Left ventricle myocardium superior (tissue), 1 donor: ENCODE measurements around the gene DOK5. TPM values are rescaled to one million over a fixed set of nuclear protein-coding genes. Genes with fewer than 3 reads are reported as not detected.
A peak's percentile ranks its signal among the peaks of the same experiment; 100 is the strongest.

Source experiments
- ATAC-seq: fragments of 200-7000 bp; cut with Tn5 transposase; one replicate; pipeline ENCODE4 v1.9.1; 2020; ENCODE audit warnings: mild to moderate bottlenecking, moderate library complexity
- DNase-seq: peaks from one replicate; pipeline ENCODE4 v3.0.0-alpha.2; 2020
- intact Hi-C: fragments of 100-400 bp; cut with micrococcal nuclease; formaldehyde crosslinking; loops from one replicate; pipeline ENCODE4 v1.11.0; 2022
- total RNA-seq: library from RNA; stranded (reverse); fragmentation: NEBNext Ultra II Directional; extraction: Animal tissue kit (Norgen Biotek cat#: 25700); gene quantifications from one replicate; pipeline ENCODE4 v1.2.1, GENCODE V29; 2021
- donor health status: DM: no; HTN: yes; CAD: no; lungs with severe emphysema.

DOK5 gene
- total RNA-seq, 1 donor from 2014 or later: 1.8 TPM

GRCh38 chr20:54661265-54661664, 185.9 kb downstream of the DOK5 start:
- intact Hi-C loops: no loop called here
- ATAC-seq (no peak), DNase-seq (no peak)

- ATAC-seq: no peak
- intact Hi-C loops: no loop called here
- no peak for DNase-seq
Observed at GRCh38 chr20:54661880-54662465, 186.6 kb downstream of the DOK5 start.

- no peak for DNase-seq
- intact Hi-C loops: no loop called here
- no peak for ATAC-seq
Observed at GRCh38 chr20:54665812-54666211, 190.4 kb downstream of the DOK5 start.

GRCh38 chr20:54668271-54669039, 193.1 kb downstream of the DOK5 start:
- intact Hi-C loops: no loop called here
- ATAC-seq: peak; percentile 51
- DNase-seq: no peak

- intact Hi-C loops: no loop called here
- ATAC-seq (no peak), DNase-seq (no peak)
Observed at GRCh38 chr20:54669040-54669363, 193.6 kb downstream of the DOK5 start.

- no peak for DNase-seq
- ATAC-seq: no peak
- intact Hi-C loops: no loop called here
Observed at GRCh38 chr20:54678253-54678652, 202.9 kb downstream of the DOK5 start.

- intact Hi-C loops: no loop called here
- no peak for ATAC-seq
Observed at GRCh38 chr20:54680439-54680838, 205.0 kb downstream of the DOK5 start.

GRCh38 chr20:54680872-54681619, 205.7 kb downstream of the DOK5 start:
- intact Hi-C loops: no loop called here
- ATAC-seq (no peak), DNase-seq (no peak)

More at GRCh38 chr20:54680439-54680838, 205.0 kb downstream of the DOK5 start:
- DNase-seq: no peak

GRCh38 chr20:54681869-54682268, 206.5 kb downstream of the DOK5 start:
- ATAC-seq: no peak
- intact Hi-C loops: no loop called here
- no peak for DNase-seq

- intact Hi-C loops: no loop called here
- no peak for DNase-seq
- no peak for ATAC-seq
Observed at GRCh38 chr20:54688476-54688875, 213.1 kb downstream of the DOK5 start.

GRCh38 chr20:54690323-54690722, 214.9 kb downstream of the DOK5 start:
- intact Hi-C loops: no loop called here
- DNase-seq (no peak), ATAC-seq (no peak)

- intact Hi-C loops: no loop called here
- ATAC-seq: no peak
- no peak for DNase-seq
Observed at GRCh38 chr20:54691327-54691726, 215.9 kb downstream of the DOK5 start.

- DNase-seq: no peak
- intact Hi-C loops: no loop called here
- no peak for ATAC-seq
Observed at GRCh38 chr20:54692168-54692887, 216.9 kb downstream of the DOK5 start.

GRCh38 chr20:54694516-54694915, 219.1 kb downstream of the DOK5 start:
- intact Hi-C loops: no loop called here
- ATAC-seq (no peak), DNase-seq (no peak)

GRCh38 chr20:54698373-54698772, 223.0 kb downstream of the DOK5 start:
- ATAC-seq: no peak
- intact Hi-C loops: no loop called here

More at GRCh38 chr20:54698373-54698772, 223.0 kb downstream of the DOK5 start:
- DNase-seq: no peak
